LNCaP clone FGC (cell line): ENCODE data around the gene SOX6.
"Not testable (repeated sequence)": the region's sequence is repeated elsewhere in the genome, so short reads cannot be mapped to it uniquely, and the experiment has no call there.

Experiments used
- DNase-seq: peaks from one replicate; pipeline ENCODE4 v3.0.0-alpha.2; 2011; ENCODE audit warnings: low read depth
- H3K4me3 ChIP-seq: 2 replicates; pipeline ENCODE4 v1.5.1; 2011; ENCODE audit warnings: mild to moderate bottlenecking, low read depth, low read length, control low read depth
- CTCF ChIP-seq: IDR thresholded peaks from 2 replicates; pipeline ENCODE4 v1.5.1; 2012; ENCODE audit warnings: mild to moderate bottlenecking; ENCODE audit not compliant: control insufficient read depth, insufficient read depth; ENCODE audit errors: extremely low read depth

Gene SOX6

GRCh38 chr11:15927864-15928217, 428.5 kb downstream of the SOX6 start:
- H3K4me3 ChIP-seq: no peak overlapping the region
- DNase-seq: no peak
- TF ChIP-seq CTCF: no peak

DNA sequence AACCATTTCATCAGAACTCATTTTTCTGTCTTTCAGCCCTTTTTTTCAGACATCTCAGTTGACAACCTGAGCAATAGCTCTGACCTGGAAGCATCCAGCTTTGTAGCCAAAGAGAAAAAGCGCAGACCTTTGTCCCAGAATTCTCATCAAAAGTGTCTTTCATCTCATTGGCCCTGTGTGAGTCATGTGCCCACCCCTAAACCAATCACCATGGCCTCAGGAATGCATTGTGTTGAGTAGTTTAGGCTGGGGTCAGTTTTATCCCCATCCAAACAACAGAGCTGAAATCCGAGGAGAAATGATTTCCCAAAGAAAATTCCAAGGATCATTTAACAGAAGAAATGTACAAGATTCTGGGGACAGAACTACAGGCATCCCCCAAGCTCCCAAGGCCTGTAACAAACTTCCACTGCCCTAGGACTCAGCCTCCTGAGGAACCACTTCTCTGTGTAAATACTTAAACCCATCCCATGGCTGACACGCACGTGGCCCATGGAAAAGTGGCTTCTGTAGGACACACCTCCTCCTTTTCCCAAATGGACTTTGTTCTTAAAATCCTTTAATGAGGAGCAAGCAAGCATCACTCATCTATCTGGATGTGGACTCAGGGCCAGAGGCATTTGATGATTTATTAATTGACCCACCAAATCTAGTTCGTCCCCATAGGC, 429.0 kb downstream of the SOX6 start:
- no peak for DNase-seq
- TF ChIP-seq CTCF: no peak
- no peak overlapping the region for H3K4me3 ChIP-seq

GRCh38 chr11:15926071-15926470, 430.3 kb downstream of the SOX6 start:
- TF ChIP-seq CTCF: no peak
- DNase-seq: no peak
- H3K4me3 ChIP-seq: no peak overlapping the region

DNA sequence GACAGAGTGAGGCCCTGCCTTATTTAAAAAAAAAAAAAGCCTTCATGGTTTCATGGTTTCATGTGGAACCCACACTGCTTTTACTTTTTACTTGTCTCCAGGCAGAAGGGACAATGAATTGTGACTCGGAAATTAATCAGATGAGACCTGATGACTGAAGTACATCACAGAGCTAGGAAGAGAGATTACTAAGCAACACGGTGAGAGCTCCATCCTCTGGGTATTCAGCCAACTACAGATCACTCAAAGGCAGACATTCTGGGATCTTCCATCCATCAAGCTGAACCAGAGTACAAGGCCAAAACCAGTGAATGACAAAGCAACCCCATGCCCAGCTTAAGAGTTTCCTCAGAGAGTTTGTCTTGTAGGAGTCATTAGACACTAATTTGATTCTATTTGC, 433.2 kb downstream of the SOX6 start:
- H3K4me3 ChIP-seq: no peak overlapping the region
- TF ChIP-seq CTCF: no peak; the same call in 1 of the 2 replicates
- DNase-seq: no peak

DNA sequence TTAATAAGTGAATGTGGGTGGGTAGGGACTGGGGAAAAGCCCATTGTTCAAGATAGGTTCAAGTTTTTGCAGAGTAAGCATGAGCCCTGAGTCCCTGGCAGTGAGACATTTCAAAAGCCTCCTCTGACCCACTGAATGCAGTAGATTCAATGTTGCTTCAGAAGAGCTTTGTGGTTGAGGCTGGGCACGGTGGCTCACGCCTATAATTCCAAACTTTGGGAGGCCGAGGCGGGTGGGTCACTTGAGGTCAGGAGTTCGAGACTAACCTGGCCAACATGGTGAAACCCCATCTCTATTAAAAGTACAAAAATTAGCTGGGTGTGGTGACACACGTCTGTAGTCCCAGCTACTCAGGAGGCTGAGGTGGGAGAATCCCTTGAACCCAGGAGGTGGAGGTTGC, 433.6 kb downstream of the SOX6 start:
- not testable (repeated sequence) for DNase-seq, H3K4me3 ChIP-seq

- H3K4me3 ChIP-seq: no peak overlapping the region
- DNase-seq: no peak
- TF ChIP-seq CTCF: no peak
Measured at GRCh38 chr11:15920856-15921629, 435.3 kb downstream of the SOX6 start.

GRCh38 chr11:15918674-15919073, 437.7 kb downstream of the SOX6 start:
- H3K4me3 ChIP-seq: no peak overlapping the region
- no peak for DNase-seq
- no peak for TF ChIP-seq CTCF
